Measurements from ENCODE around the gene ARHGAP4. TPM values are rescaled to one million over a fixed set of nuclear protein-coding genes. Genes with fewer than 3 reads are reported as not detected.

Gene ARHGAP4
- total and polyA plus RNA-seq, 2 donors (not counting 3 experiments of a cell fraction or from before 2014, with no cell fraction given) = 20.9 to 33.3 TPM

DNA sequence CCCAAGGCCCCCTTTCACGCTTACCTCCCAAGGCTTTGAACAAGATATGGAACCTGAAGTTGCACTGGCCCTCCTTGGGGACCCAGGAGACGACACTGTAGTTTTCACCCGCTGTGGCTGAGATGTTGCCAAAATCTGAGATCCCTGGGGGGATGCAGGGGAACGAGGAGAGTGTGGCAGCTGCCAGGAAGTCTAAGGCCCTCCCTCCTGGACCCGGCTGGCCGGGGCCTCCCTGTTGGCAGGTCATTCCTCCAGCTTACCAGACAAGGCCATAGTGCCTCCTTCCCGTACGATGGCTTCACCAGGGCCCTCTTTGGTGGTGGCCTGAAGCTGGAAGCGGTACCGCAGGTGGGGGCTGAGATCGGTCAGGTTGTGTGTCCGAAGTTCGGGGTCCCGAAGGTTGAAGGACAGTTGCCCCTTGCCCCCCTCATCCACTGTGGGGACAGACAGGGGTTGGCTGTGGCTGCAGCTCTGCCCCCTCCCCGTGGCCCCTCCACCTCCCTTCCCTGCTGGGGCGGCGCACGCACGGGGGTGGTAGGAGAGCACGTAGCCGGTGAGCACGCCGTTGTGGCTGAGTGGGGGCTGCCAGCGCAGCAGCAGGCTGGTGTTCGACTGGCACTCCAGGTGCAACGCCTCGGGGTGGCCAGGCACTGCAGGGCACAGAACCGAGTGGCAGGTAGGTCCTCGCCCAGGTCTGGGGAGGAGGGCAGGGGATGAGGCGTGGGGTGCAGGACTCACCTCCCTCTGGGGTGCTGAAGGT lies 61.3 kb downstream of the ARHGAP4 start:
- POLR2A ChIA-PET = no interaction called here
- H3K27ac ChIP-seq (ENCODE audit: insufficient read depth, low read depth, low read length) = no peak overlapping the region
- H3K79me2 ChIP-seq (ENCODE audit: control insufficient read depth, insufficient read depth, low read length) = no peaks in the 10 kb centered on the region
- H3K9me1 ChIP-seq (replicated peaks; ENCODE audit: control insufficient read depth, extremely low read depth, insufficient read depth, low read length) = no peaks in the 10 kb centered on the region
- H3K27me3 ChIP-seq (ENCODE audit: control insufficient read depth in 2 of 2, insufficient read depth in 2 of 2, low read length in 2 of 2) = no peaks in the 10 kb centered on the region
- DNase-seq (ENCODE audit: low read depth, low spot score) (no peak), FAIRE-seq (no peak)
- no peaks in the 10 kb centered on the region for H3K36me3 ChIP-seq (ENCODE audit: control insufficient read depth in 2 of 2, extremely low read depth in 1 of 2, insufficient read depth in 2 of 2, low read length in 2 of 2)
- no TSS peak for BruUV-seq (replicated peaks)
- CTCF ChIA-PET = no interaction called here
- intact Hi-C loops (cut with micrococcal nuclease) = no loop called here
- no peak overlapping the region for H3K9ac ChIP-seq (replicated peaks; ENCODE audit: extremely low read depth, insufficient read depth, low read length)
- no peaks in the 10 kb centered on the region for H4K20me1 ChIP-seq (replicated peaks; ENCODE audit: control insufficient read depth, extremely low read depth, insufficient read depth, low read length)
- no peak overlapping the region for H3K4me3 ChIP-seq (replicated peaks in 1 of 3; ENCODE audit: insufficient read depth in 1 of 3, low read depth in 1 of 3, low read length in 3 of 3)
- no peak overlapping the region for H2AFZ ChIP-seq (ENCODE audit: low read depth, low read length)
- H3K4me2 ChIP-seq (ENCODE audit: insufficient read depth, low read length) = no peak overlapping the region
- dilution Hi-C loops (cut with MboI; ENCODE audit: extremely low pct_ligation_motif_present, low sequenced_read_pairs) = no loop called here
- H3K4me1 ChIP-seq (ENCODE audit: control insufficient read depth, extremely low read depth, insufficient read depth, low read length) = no peaks in the 10 kb centered on the region
- no peaks in the 10 kb centered on the region for H3K9me3 ChIP-seq (replicated peaks; ENCODE audit: control insufficient read depth, insufficient read depth, low read length)
- no peak for TF ChIP-seq GATA2 (IDR thresholded peaks at IDR 0.05; ENCODE audit: insufficient read depth, insufficient read length, low read depth, low read length)
- TF ChIP-seq FOS (IDR thresholded peaks at IDR 0.05; ENCODE audit: borderline replicate concordance, insufficient read depth, low read length) = no peak
- no peak for TF ChIP-seq JUN (IDR thresholded peaks at IDR 0.05; ENCODE audit: borderline replicate concordance, insufficient read depth, insufficient read length, low read depth)
- TF ChIP-seq POLR2A (IDR thresholded peaks at IDR 0.05; ENCODE audit: low read depth, low read length) = no peak
- TF ChIP-seq, protein P1, sequence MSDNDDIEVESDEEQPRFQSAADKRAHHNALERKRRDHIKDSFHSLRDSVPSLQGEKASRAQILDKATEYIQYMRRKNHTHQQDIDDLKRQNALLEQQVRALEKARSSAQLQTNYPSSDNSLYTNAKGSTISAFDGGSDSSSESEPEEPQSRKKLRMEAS (IDR thresholded peaks at IDR 0.05; ENCODE audit: insufficient read depth, insufficient read length) = no peak
- no peak for TF ChIP-seq EZH2 (IDR thresholded peaks at IDR 0.05; ENCODE audit: borderline replicate concordance, low read depth, low read length, severe bottlenecking)
- TF ChIP-seq MYC (IDR thresholded peaks at IDR 0.05; ENCODE audit: low read depth, low read length) = no peak
- TF ChIP-seq, protein P2, sequence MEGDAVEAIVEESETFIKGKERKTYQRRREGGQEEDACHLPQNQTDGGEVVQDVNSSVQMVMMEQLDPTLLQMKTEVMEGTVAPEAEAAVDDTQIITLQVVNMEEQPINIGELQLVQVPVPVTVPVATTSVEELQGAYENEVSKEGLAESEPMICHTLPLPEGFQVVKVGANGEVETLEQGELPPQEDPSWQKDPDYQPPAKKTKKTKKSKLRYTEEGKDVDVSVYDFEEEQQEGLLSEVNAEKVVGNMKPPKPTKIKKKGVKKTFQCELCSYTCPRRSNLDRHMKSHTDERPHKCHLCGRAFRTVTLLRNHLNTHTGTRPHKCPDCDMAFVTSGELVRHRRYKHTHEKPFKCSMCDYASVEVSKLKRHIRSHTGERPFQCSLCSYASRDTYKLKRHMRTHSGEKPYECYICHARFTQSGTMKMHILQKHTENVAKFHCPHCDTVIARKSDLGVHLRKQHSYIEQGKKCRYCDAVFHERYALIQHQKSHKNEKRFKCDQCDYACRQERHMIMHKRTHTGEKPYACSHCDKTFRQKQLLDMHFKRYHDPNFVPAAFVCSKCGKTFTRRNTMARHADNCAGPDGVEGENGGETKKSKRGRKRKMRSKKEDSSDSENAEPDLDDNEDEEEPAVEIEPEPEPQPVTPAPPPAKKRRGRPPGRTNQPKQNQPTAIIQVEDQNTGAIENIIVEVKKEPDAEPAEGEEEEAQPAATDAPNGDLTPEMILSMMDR (IDR thresholded peaks at IDR 0.05; ENCODE audit: extremely low read depth in 1 of 2, insufficient read depth in 1 of 2, low read depth in 1 of 2, low read length in 2 of 2) = no peak
- TF ChIP-seq POLR2AphosphoS5 (IDR thresholded peaks at IDR 0.05; ENCODE audit: insufficient read depth, low read depth, low read length) = no peak

Data from endothelial cell of umbilical vein (primary cell).